ENCODE measurements around the gene AKAP10. TPM values are rescaled to one million over a fixed set of nuclear protein-coding genes. Genes with fewer than 3 reads are reported as not detected.
"Not testable (repeated sequence)": the region's sequence is repeated elsewhere in the genome, so short reads cannot be mapped to it uniquely, and the experiment has no call there.

The AKAP10 gene
- total RNA-seq, 1 experiment from 2014 or later, result 20.2 TPM

DNA sequence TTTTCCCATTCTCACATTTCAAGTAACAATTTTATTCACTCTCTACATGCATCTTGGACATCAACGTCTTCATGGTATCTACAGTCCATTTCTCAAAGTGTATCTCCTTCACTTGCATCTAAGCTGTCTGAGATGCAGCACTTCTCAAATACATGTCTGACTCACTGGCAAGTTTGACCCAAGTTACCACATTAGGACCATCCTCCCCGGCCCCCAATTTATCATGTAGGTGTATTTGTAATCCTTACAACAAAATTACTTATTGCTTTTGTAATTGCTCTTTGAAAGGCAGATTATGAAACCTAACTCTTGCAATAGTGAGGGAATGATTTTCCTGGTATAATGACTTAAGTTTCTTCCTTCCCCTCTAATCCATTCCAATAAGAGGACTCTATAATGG is 80.9 kb downstream of the AKAP10 start:
- no peak overlapping the region for H2AFZ ChIP-seq (ENCODE audit: low read length)
- H3K23ac ChIP-seq (ENCODE audit: insufficient read length, low read depth, low read length), result no peak overlapping the region
- H3K4ac ChIP-seq (ENCODE audit: low read depth, low read length), result no peak overlapping the region
- no peaks in the 10 kb centered on the region; the same call in 1 of the 2 replicates for H3K4me1 ChIP-seq (ENCODE audit: insufficient read depth, low read length)
- no peak overlapping the region for H2BK12ac ChIP-seq (ENCODE audit: insufficient read length, low read depth, low read length)
- H3K27me3 Mint-ChIP-seq (ENCODE audit: low read depth), result no peaks in the 10 kb centered on the region
- H3K14ac ChIP-seq (ENCODE audit: insufficient read depth, low read length), result no peak overlapping the region
- DNase-seq, result no peak
- no peaks in the 10 kb centered on the region for H3K79me1 ChIP-seq (ENCODE audit: insufficient read depth, low read depth, low read length, poor library complexity, severe bottlenecking)
- H3K27ac ChIP-seq (ENCODE audit: insufficient read length, low read depth, low read length), result no peak overlapping the region
- no peaks in the 10 kb centered on the region for H3K79me2 ChIP-seq (ENCODE audit: insufficient read depth, low read length)
- no peak overlapping the region for H4K5ac ChIP-seq (ENCODE audit: insufficient read length, low read depth, low read length)
- no peak overlapping the region for H3T11ph ChIP-seq (ENCODE audit: low read length)
- H3K4me3 Mint-ChIP-seq, result no peak overlapping the region
- no peaks in the 10 kb centered on the region for H3K27me3 ChIP-seq (ENCODE audit: insufficient read depth, low read length)
- H4K20me1 ChIP-seq (ENCODE audit: control insufficient read depth, insufficient read depth, insufficient read length), result no peaks in the 10 kb centered on the region
- H3K9ac ChIP-seq (ENCODE audit: extremely low read depth, insufficient read length, low read length), result no peak overlapping the region
- H3K36me3 Mint-ChIP-seq (ENCODE audit: insufficient read depth in 1 of 3, low read depth in 3 of 3), result peaks cover 0 to 16% (median 10%) of the 10 kb centered on the region in 3 experiments; a peak in 4 of 7 replicates
- peaks cover 8 to 17% of the 10 kb centered on the region in 2 experiments for H3K4me1 Mint-ChIP-seq
- WGBS (ENCODE audit: extremely low coverage, insufficient read length, low lambda C conversion rate), result no CpG with 5 or more reads among the region's 2 CpGs
- TF ChIP-seq, protein P1, sequence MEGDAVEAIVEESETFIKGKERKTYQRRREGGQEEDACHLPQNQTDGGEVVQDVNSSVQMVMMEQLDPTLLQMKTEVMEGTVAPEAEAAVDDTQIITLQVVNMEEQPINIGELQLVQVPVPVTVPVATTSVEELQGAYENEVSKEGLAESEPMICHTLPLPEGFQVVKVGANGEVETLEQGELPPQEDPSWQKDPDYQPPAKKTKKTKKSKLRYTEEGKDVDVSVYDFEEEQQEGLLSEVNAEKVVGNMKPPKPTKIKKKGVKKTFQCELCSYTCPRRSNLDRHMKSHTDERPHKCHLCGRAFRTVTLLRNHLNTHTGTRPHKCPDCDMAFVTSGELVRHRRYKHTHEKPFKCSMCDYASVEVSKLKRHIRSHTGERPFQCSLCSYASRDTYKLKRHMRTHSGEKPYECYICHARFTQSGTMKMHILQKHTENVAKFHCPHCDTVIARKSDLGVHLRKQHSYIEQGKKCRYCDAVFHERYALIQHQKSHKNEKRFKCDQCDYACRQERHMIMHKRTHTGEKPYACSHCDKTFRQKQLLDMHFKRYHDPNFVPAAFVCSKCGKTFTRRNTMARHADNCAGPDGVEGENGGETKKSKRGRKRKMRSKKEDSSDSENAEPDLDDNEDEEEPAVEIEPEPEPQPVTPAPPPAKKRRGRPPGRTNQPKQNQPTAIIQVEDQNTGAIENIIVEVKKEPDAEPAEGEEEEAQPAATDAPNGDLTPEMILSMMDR (conservative IDR thresholded peaks at IDR 0.05), result no peak
- H2BK120ac ChIP-seq (ENCODE audit: low read depth, low read length, poor library complexity, severe bottlenecking), result no peak overlapping the region
- no peak overlapping the region; the same call in 1 of the 2 replicates for H2BK15ac ChIP-seq (ENCODE audit: low read depth, low read length)
- no peak overlapping the region for H3K18ac ChIP-seq (ENCODE audit: insufficient read length, low read depth, low read length)
- no peaks in the 10 kb centered on the region for H3K9me3 ChIP-seq (ENCODE audit: control insufficient read depth, low read depth, low read length)
- no peaks in the 10 kb centered on the region for H3K9me3 Mint-ChIP-seq
- no peak overlapping the region; a peak in 1 of 7 replicates for H3K27ac Mint-ChIP-seq
- no peak overlapping the region for H4K8ac ChIP-seq (replicated peaks; ENCODE audit: insufficient read length, low read depth, low read length)
- H2AK5ac ChIP-seq (ENCODE audit: insufficient read length, low read length), result no peak overlapping the region
- no peak overlapping the region for H2BK5ac ChIP-seq (ENCODE audit: insufficient read length, low read length)
- no peak overlapping the region for H3K56ac ChIP-seq (ENCODE audit: insufficient read length, low read depth, low read length)
- no peak overlapping the region for H3K4me2 ChIP-seq (ENCODE audit: insufficient read depth, insufficient read length, low read length)
- H4K91ac ChIP-seq (ENCODE audit: insufficient read length, low read depth, low read length), result no peak overlapping the region
- H3K23me2 ChIP-seq (ENCODE audit: insufficient read length, low read depth, low read length, poor library complexity, severe bottlenecking), result no peaks in the 10 kb centered on the region
- H2BK20ac ChIP-seq (ENCODE audit: low read depth, low read length, poor library complexity, severe bottlenecking), result no peak overlapping the region

DNA sequence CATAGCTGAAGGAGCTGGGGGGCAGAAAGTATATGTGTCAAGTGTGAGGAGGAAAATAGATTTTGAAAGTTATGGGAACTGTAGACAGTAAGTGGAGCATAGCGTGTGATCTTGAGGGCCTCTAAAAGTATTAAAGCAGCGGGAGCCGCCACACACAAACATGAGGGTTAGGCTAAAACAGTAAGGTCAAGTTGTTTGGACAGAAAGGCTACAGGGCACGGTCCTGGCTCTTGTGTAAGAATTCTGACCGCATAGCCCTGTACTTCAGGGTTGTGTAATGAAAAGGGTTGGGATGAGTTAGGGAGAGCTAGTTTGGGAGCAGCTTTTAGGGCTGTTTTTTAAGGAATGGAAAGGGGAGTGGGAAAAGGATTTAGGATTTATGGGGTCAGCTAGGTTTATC is 87.1 kb downstream of the AKAP10 start:
- H2BK20ac ChIP-seq (ENCODE audit: low read depth, low read length, poor library complexity, severe bottlenecking); H2BK5ac ChIP-seq (ENCODE audit: insufficient read length, low read length); H4K8ac ChIP-seq (replicated peaks; ENCODE audit: insufficient read length, low read depth, low read length); H3K23me2 ChIP-seq (ENCODE audit: insufficient read length, low read depth, low read length, poor library complexity, severe bottlenecking); H3K27me3 ChIP-seq (ENCODE audit: insufficient read depth, low read length); H4K91ac ChIP-seq (ENCODE audit: insufficient read length, low read depth, low read length); H3K14ac ChIP-seq (ENCODE audit: insufficient read depth, low read length); H4K5ac ChIP-seq (ENCODE audit: insufficient read length, low read depth, low read length); H3K4me1 Mint-ChIP-seq; H3K27ac Mint-ChIP-seq; H2AFZ ChIP-seq (ENCODE audit: low read length); H3K56ac ChIP-seq (ENCODE audit: insufficient read length, low read depth, low read length); H3K9me3 ChIP-seq (ENCODE audit: control insufficient read depth, low read depth, low read length); DNase-seq; H3K79me2 ChIP-seq (ENCODE audit: insufficient read depth, low read length); H3K4me3 Mint-ChIP-seq; H2BK15ac ChIP-seq (ENCODE audit: low read depth, low read length); H3K4me2 ChIP-seq (ENCODE audit: insufficient read depth, insufficient read length, low read length); H2AK5ac ChIP-seq (ENCODE audit: insufficient read length, low read length); H3K27ac ChIP-seq (ENCODE audit: insufficient read length, low read depth, low read length); H3K4me1 ChIP-seq (ENCODE audit: insufficient read depth, low read length); H3K9me3 Mint-ChIP-seq; H3K79me1 ChIP-seq (ENCODE audit: insufficient read depth, low read depth, low read length, poor library complexity, severe bottlenecking); H3K9ac ChIP-seq (ENCODE audit: extremely low read depth, insufficient read length, low read length); H3K18ac ChIP-seq (ENCODE audit: insufficient read length, low read depth, low read length); H2BK12ac ChIP-seq (ENCODE audit: insufficient read length, low read depth, low read length); H3K23ac ChIP-seq (ENCODE audit: insufficient read length, low read depth, low read length); H2BK120ac ChIP-seq (ENCODE audit: low read depth, low read length, poor library complexity, severe bottlenecking); H3K4ac ChIP-seq (ENCODE audit: low read depth, low read length); H4K20me1 ChIP-seq (ENCODE audit: control insufficient read depth, insufficient read depth, insufficient read length); H3K36me3 Mint-ChIP-seq (ENCODE audit: insufficient read depth in 1 of 3, low read depth in 3 of 3); H3K27me3 Mint-ChIP-seq (ENCODE audit: low read depth); H3T11ph ChIP-seq (ENCODE audit: low read length): not testable (repeated sequence)
- WGBS (ENCODE audit: extremely low coverage, insufficient read length, low lambda C conversion rate), result no CpG with 5 or more reads among the region's 5 CpGs
